ENCODE measurements around the gene MYRF. TPM values are rescaled to one million over a fixed set of nuclear protein-coding genes. Genes with fewer than 3 reads are reported as not detected.

MYRF gene
- total and polyA plus RNA-seq, 2 of the 13 experiments (the other 11 are each of a cell fraction or from before 2014, with no cell fraction given) = 10.2 to 25.9 TPM

DNA sequence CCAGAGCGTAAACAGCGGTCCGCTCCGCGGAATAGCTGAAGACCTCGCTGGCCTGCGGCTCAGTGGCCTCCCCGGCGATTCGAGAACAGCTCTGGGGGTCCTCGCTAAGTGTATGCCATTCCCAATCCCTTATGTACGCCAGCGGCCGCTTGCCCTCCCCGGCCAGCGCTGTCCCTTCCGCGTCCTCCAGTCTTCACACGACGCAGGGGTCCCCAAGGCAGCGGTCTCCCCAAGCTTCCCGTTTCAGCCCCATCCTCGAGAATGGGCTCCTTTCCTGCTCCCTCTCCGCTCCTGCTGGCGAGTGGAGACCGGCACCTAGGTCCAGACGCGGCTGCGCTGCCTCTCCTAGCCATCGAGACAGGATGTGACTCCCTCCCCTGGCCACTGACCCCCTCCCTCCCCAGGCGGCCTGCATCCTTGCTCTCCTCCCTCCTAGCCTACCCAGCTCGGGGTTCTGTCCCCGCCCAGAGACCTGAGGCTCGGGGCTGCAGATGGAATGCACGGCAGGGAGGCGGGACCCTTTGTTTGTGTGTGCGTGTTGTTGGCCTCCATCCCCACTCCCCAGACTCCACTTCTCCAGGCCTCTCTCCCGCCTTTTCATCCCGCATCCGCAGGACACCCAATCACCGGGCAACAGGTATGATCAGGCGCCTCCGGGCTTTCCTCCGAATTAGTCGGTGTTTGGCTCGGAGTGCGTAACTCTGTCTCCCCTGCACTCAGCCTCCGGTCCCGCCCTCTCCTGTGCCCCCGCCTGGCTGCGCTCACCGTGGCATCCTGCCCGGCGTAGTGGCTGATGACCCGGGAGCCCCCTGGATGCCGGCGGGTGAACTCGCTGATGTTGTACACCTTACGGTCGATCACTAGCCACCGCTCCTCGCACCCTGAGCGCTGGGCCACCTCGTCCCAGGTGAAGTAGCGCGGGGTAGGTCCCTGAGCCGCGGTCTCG, 63.6 kb downstream of the MYRF start (continued):
- no peak for TF ChIP-seq POGK (CRISPR knock-in tag; conservative IDR thresholded peaks at IDR 0.05)
- TF ChIP-seq, protein P1, sequence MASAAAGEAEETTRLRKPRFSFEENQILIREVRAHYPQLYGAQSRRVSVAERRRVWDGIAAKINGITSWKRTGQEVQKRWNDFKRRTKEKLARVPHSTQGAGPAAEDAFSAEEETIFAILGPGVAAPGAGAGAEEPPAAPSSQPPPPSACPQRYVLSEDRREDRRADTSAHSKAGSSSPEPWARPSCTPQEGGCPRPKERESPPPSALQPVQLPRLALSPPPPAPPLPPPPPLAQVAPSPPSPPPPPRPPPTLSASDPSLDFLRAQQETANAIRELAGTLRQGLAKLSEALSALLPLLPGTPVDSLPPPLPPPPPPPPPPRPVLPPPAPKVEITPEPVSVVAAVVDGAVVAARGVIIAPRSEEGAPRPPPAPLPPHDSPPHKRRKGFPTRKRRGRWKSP (CRISPR knock-in tag; IDR thresholded peaks at IDR 0.05) = 0 out of 2 replicates have a peak, but pooled peaks have one; percentile 2
- no peak; the same call in 1 of the 2 replicates for TF ChIP-seq SMAD1 (CRISPR knock-in tag; IDR thresholded peaks at IDR 0.05; ENCODE audit: borderline replicate concordance, low read depth)
- 0 out of 2 replicates have a peak, but pooled peaks have one; percentile 46 for TF ChIP-seq HOXA9 (CRISPR knock-in tag; IDR thresholded peaks at IDR 0.05; ENCODE audit: borderline replicate concordance)
- TF ChIP-seq TSC22D2 (CRISPR knock-in tag; IDR thresholded peaks at IDR 0.05; ENCODE audit: borderline replicate concordance) = no peak
- TF ChIP-seq FOXP1 (IDR thresholded peaks at IDR 0.05) = no peak
- TF ChIP-seq FOXP1 (CRISPR knock-in tag; IDR thresholded peaks at IDR 0.05) = no peak
- no peak for TF ChIP-seq MATR3 (CRISPR knock-in tag; IDR thresholded peaks at IDR 0.05)
- no peak for TF ChIP-seq ZNF143 (CRISPR knock-in tag; IDR thresholded peaks at IDR 0.05)
- no peak for TF ChIP-seq NR2F2 (IDR thresholded peaks at IDR 0.05; ENCODE audit: borderline replicate concordance, low read depth)
- TF ChIP-seq MAFK (conservative IDR thresholded peaks at IDR 0.05 in 1 of 2, IDR thresholded peaks at IDR 0.05 in 1 of 2; ENCODE audit: low read length in 2 of 2) = no peak
- 0 out of 2 replicates have a peak, but pooled peaks have one; percentile 81 for TF ChIP-seq ZNF333 (CRISPR knock-in tag; IDR thresholded peaks at IDR 0.05; ENCODE audit: borderline replicate concordance)
- no peak for TF ChIP-seq MZF1 (CRISPR knock-in tag; IDR thresholded peaks at IDR 0.05; ENCODE audit: borderline replicate concordance)
- TF ChIP-seq ZNF230 (CRISPR knock-in tag; IDR thresholded peaks at IDR 0.05) = no peak
- TF ChIP-seq ZNF576 (CRISPR knock-in tag; IDR thresholded peaks at IDR 0.05) = no peak
- TF ChIP-seq MAFG (CRISPR knock-in tag; IDR thresholded peaks at IDR 0.05) = no peak
- TF ChIP-seq RFXAP (CRISPR knock-in tag; IDR thresholded peaks at IDR 0.05; ENCODE audit: borderline replicate concordance) = no peak
- no peak; the same call in 1 of the 2 replicates for TF ChIP-seq ZNF772 (CRISPR knock-in tag; IDR thresholded peaks at IDR 0.05)
- no peak for TF ChIP-seq ZNF24 (IDR thresholded peaks at IDR 0.05)
- TF ChIP-seq, protein P2, sequence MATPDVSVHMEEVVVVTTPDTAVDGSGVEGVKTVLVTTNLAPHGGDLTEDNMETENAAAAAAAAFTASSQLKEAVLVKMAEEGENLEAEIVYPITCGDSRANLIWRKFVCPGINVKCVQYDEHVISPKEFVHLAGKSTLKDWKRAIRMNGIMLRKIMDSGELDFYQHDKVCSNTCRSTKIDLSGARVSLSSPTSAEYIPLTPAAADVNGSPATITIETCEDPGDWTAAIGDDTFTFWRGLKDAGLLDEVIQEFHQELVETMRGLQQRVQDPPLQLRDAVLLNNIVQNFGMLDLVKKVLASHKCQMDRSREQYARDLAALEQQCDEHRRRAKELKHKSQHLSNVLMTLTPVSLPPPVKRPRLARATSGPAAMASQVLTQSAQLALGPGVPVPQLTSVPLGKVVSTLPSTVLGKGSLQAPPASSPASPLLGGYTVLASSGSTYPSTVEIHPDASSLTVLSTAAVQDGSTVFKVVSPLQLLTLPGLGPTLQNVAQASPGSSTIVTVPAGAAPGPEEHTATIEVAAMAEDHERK (CRISPR knock-in tag; IDR thresholded peaks at IDR 0.05; ENCODE audit: low read depth) = no peak
- TF ChIP-seq, protein P3, sequence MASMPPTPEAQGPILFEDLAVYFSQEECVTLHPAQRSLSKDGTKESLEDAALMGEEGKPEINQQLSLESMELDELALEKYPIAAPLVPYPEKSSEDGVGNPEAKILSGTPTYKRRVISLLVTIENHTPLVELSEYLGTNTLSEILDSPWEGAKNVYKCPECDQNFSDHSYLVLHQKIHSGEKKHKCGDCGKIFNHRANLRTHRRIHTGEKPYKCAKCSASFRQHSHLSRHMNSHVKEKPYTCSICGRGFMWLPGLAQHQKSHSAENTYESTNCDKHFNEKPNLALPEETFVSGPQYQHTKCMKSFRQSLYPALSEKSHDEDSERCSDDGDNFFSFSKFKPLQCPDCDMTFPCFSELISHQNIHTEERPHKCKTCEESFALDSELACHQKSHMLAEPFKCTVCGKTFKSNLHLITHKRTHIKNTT (CRISPR knock-in tag; IDR thresholded peaks at IDR 0.05) = no peak
- TF ChIP-seq FOXO1 (CRISPR knock-in tag; IDR thresholded peaks at IDR 0.05) = no peak
- no peak for TF ChIP-seq CEBPG (CRISPR knock-in tag; IDR thresholded peaks at IDR 0.05)
- TF ChIP-seq SATB2 (CRISPR knock-in tag; IDR thresholded peaks at IDR 0.05) = no peak
- TF ChIP-seq ZFX (CRISPR knock-in tag; IDR thresholded peaks at IDR 0.05; ENCODE audit: low read depth) = peak; percentile 63

Data from HepG2 (cell line).